ENCODE measurements around the gene PHTF2.
"Not testable (repeated sequence)": the region's sequence is repeated elsewhere in the genome, so short reads cannot be mapped to it uniquely, and the experiment has no call there.

Gene PHTF2

GRCh38 chr7:77873416-77874327 is 75.1 kb downstream of the PHTF2 start:
- not testable (repeated sequence) for H3K4me1 Mint-ChIP-seq, H3K9me3 Mint-ChIP-seq
- peak overlapping the region; percentile 51 for H3K27ac Mint-ChIP-seq

GRCh38 chr7:77877791-77878190 is 79.2 kb downstream of the PHTF2 start:
- Mint-ChIP-seq H3K9me3 (no peaks in the 10 kb centered on the region), H3K27ac (no peak overlapping the region), H3K4me1 (peaks cover 8% of the 10 kb centered on the region), H3K36me3 (peaks cover 12% of the 10 kb centered on the region), H3K4me3 (no peak overlapping the region), H3K27me3 (no peaks in the 10 kb centered on the region)

More at GRCh38 chr7:77873416-77874327, 75.1 kb downstream of the PHTF2 start:
- H3K36me3 Mint-ChIP-seq: peaks cover 20% of the 10 kb centered on the region
- H3K27me3 Mint-ChIP-seq, H3K4me3 Mint-ChIP-seq: not testable (repeated sequence)

GRCh38 chr7:77878500-77878899 is 79.9 kb downstream of the PHTF2 start:
- Mint-ChIP-seq H3K4me1 (peaks cover 9% of the 10 kb centered on the region), H3K36me3 (peaks cover 12% of the 10 kb centered on the region)

GRCh38 chr7:77879272-77879671 is 80.7 kb downstream of the PHTF2 start:
- H3K27ac Mint-ChIP-seq: no peak overlapping the region
- no peak overlapping the region for H3K4me3 Mint-ChIP-seq
- H3K4me1 Mint-ChIP-seq: peaks cover 9% of the 10 kb centered on the region
- H3K27me3 Mint-ChIP-seq: no peaks in the 10 kb centered on the region
- H3K36me3 Mint-ChIP-seq: peaks cover 12% of the 10 kb centered on the region
- no peaks in the 10 kb centered on the region for H3K9me3 Mint-ChIP-seq

More at GRCh38 chr7:77878500-77878899, 79.9 kb downstream of the PHTF2 start:
- Mint-ChIP-seq H3K9me3 (no peaks in the 10 kb centered on the region), H3K27ac (no peak overlapping the region), H3K4me3 (no peak overlapping the region), H3K27me3 (no peaks in the 10 kb centered on the region)

GRCh38 chr7:77881871-77882270 is 83.3 kb downstream of the PHTF2 start:
- H3K9me3 Mint-ChIP-seq: no peaks in the 10 kb centered on the region
- peaks cover 13% of the 10 kb centered on the region for H3K4me1 Mint-ChIP-seq
- H3K36me3 Mint-ChIP-seq: peaks cover 12% of the 10 kb centered on the region
- no peak overlapping the region for H3K27ac Mint-ChIP-seq
- H3K27me3 Mint-ChIP-seq: no peaks in the 10 kb centered on the region
- H3K4me3 Mint-ChIP-seq: no peak overlapping the region

GRCh38 chr7:77885155-77885554 is 86.6 kb downstream of the PHTF2 start:
- Mint-ChIP-seq H3K4me1 (peaks cover 17% of the 10 kb centered on the region), H3K27ac (no peak overlapping the region), H3K36me3 (peaks cover 11% of the 10 kb centered on the region), H3K9me3 (no peaks in the 10 kb centered on the region), H3K27me3 (no peaks in the 10 kb centered on the region), H3K4me3 (no peak overlapping the region)

GRCh38 chr7:77887567-77887966 is 89.0 kb downstream of the PHTF2 start:
- Mint-ChIP-seq H3K9me3 (no peaks in the 10 kb centered on the region), H3K27me3 (no peaks in the 10 kb centered on the region), H3K4me3 (no peak overlapping the region), H3K27ac (no peak overlapping the region), H3K36me3 (peaks cover 4% of the 10 kb centered on the region), H3K4me1 (peaks cover 21% of the 10 kb centered on the region)

- H3K27ac Mint-ChIP-seq: no peak overlapping the region
- no peak overlapping the region for H3K4me3 Mint-ChIP-seq
- H3K27me3 Mint-ChIP-seq: no peaks in the 10 kb centered on the region
- H3K9me3 Mint-ChIP-seq: no peaks in the 10 kb centered on the region
- peaks cover 4% of the 10 kb centered on the region for H3K36me3 Mint-ChIP-seq
- H3K4me1 Mint-ChIP-seq: peaks cover 19% of the 10 kb centered on the region
Measured at GRCh38 chr7:77888998-77889397, 90.4 kb downstream of the PHTF2 start.

GRCh38 chr7:77893813-77894212 is 95.2 kb downstream of the PHTF2 start:
- Mint-ChIP-seq H3K4me3 (no peak overlapping the region), H3K36me3 (peaks cover 4% of the 10 kb centered on the region), H3K27ac (no peak overlapping the region), H3K4me1 (peaks cover 14% of the 10 kb centered on the region), H3K9me3 (no peaks in the 10 kb centered on the region), H3K27me3 (no peaks in the 10 kb centered on the region)

GRCh38 chr7:77894574-77895091 is 96.1 kb downstream of the PHTF2 start:
- Mint-ChIP-seq H3K4me1 (peaks cover 17% of the 10 kb centered on the region), H3K27me3 (no peaks in the 10 kb centered on the region), H3K4me3 (no peak overlapping the region), H3K27ac (no peak overlapping the region), H3K36me3 (peaks cover 2% of the 10 kb centered on the region), H3K9me3 (no peaks in the 10 kb centered on the region)

- H3K36me3 Mint-ChIP-seq: peaks cover 1% of the 10 kb centered on the region
- no peaks in the 10 kb centered on the region for H3K27me3 Mint-ChIP-seq
- no peaks in the 10 kb centered on the region for H3K9me3 Mint-ChIP-seq
- H3K27ac Mint-ChIP-seq: no peak overlapping the region
- H3K4me1 Mint-ChIP-seq: peaks cover 17% of the 10 kb centered on the region
- no peak overlapping the region for H3K4me3 Mint-ChIP-seq
Measured at GRCh38 chr7:77895905-77896304, 97.3 kb downstream of the PHTF2 start.

GRCh38 chr7:77897004-77897547 is 98.5 kb downstream of the PHTF2 start:
- H3K27ac Mint-ChIP-seq: no peak overlapping the region
- no peak overlapping the region for H3K4me3 Mint-ChIP-seq
- H3K27me3 Mint-ChIP-seq: no peaks in the 10 kb centered on the region
- H3K36me3 Mint-ChIP-seq: peaks cover 1% of the 10 kb centered on the region
- no peaks in the 10 kb centered on the region for H3K9me3 Mint-ChIP-seq
- peaks cover 11% of the 10 kb centered on the region for H3K4me1 Mint-ChIP-seq

- peaks cover 4% of the 10 kb centered on the region for H3K36me3 Mint-ChIP-seq
- H3K4me3 Mint-ChIP-seq: no peak overlapping the region
- no peak overlapping the region for H3K27ac Mint-ChIP-seq
- H3K9me3 Mint-ChIP-seq: no peaks in the 10 kb centered on the region
- peaks cover 11% of the 10 kb centered on the region for H3K4me1 Mint-ChIP-seq
- no peaks in the 10 kb centered on the region for H3K27me3 Mint-ChIP-seq
Measured at GRCh38 chr7:77899516-77899915, 100.9 kb downstream of the PHTF2 start.

- no peaks in the 10 kb centered on the region for H3K27me3 Mint-ChIP-seq
- H3K9me3 Mint-ChIP-seq: no peaks in the 10 kb centered on the region
- no peak overlapping the region for H3K27ac Mint-ChIP-seq
- H3K4me3 Mint-ChIP-seq: no peak overlapping the region
- H3K4me1 Mint-ChIP-seq: peaks cover 7% of the 10 kb centered on the region
- peaks cover 8% of the 10 kb centered on the region for H3K36me3 Mint-ChIP-seq
Measured at GRCh38 chr7:77903597-77903996, 105.0 kb downstream of the PHTF2 start.

GRCh38 chr7:77904252-77904651 is 105.7 kb downstream of the PHTF2 start:
- no peak overlapping the region for H3K27ac Mint-ChIP-seq
- H3K9me3 Mint-ChIP-seq: no peaks in the 10 kb centered on the region
- no peaks in the 10 kb centered on the region for H3K27me3 Mint-ChIP-seq
- H3K4me3 Mint-ChIP-seq: no peak overlapping the region
- peaks cover 8% of the 10 kb centered on the region for H3K36me3 Mint-ChIP-seq
- H3K4me1 Mint-ChIP-seq: peaks cover 7% of the 10 kb centered on the region

GRCh38 chr7:77907281-77907680 is 108.7 kb downstream of the PHTF2 start:
- Mint-ChIP-seq H3K36me3 (peaks cover 12% of the 10 kb centered on the region), H3K4me3 (no peak overlapping the region), H3K27me3 (no peaks in the 10 kb centered on the region), H3K27ac (no peak overlapping the region), H3K4me1 (peaks cover 6% of the 10 kb centered on the region), H3K9me3 (no peaks in the 10 kb centered on the region)
